GM19193 (cell line): ENCODE results near the gene WNT11.

Experiments
- POLR2A ChIP-seq: IDR thresholded peaks from 4 replicates; pipeline ENCODE4 v1.6.1; 2011; ENCODE audit not compliant: insufficient read depth, insufficient read length; ENCODE audit errors: extremely low read depth

Gene WNT11

DNA sequence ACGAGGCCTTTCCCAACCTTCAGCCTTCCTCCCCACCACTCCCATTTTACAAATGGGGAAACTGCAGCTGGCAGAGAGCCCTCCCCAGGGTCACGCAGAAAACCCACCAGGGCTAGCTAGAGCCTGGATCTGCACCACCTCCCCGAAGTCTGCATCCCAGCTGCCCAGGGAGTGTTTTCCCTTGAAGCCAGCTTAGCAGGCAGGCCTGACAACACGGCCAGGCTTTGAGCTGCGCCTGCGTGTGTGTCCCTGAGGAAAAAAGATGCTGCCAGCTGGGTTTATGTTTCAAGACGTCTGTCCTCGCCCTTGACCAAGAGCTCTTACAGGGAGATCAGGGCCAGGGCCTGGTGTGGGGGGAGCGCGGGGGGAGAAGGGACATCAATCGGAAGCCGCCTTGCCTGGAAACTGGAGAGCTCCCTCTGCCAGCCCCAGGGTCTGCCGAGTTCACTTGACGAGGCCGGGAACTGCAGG lies 20.3 kb downstream of the WNT11 start:
- no peak for TF ChIP-seq POLR2A

DNA sequence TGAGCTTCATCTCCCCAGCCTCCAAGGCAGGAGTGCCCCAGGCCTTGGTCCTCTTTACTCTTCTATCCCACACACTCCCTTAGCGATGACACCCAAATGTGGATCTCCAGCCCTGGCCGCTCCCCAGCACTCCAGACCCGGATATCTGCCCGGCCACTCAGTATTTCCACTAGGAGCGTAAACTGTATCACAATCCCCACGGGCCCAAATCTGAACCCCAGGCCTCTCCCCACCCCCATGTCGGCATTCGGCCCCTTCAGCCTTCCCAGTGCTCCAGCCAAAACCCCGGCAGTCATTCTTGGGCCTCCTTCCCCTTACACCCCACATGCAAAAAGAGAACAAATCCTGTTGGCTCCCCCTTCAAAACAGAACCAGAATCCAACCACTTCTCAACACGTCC lies 20.8 kb downstream of the WNT11 start:
- no peak for TF ChIP-seq POLR2A

DNA sequence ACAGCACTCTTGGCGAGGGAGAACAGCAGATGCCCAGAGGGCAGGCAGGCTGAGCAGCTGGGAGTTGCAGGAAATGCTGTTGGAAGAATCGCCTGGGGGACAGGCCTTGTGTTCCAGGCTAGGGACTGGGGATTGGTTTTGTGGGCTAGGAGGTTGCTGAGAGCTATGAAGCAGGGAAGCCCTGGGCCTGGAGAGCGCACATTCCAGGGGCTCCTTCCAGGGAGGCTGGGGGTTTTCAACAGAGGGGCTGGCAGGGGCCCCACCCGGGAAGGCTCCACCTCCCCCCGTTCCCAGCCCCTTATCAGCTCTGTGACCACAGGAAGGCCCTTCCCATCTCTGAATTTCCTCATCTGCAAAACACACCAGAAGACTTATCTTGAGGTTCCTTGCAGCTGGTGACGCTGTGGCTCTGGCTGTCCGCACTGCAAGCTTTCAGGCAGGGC lies 21.7 kb downstream of the WNT11 start:
- no peak for TF ChIP-seq POLR2A

DNA sequence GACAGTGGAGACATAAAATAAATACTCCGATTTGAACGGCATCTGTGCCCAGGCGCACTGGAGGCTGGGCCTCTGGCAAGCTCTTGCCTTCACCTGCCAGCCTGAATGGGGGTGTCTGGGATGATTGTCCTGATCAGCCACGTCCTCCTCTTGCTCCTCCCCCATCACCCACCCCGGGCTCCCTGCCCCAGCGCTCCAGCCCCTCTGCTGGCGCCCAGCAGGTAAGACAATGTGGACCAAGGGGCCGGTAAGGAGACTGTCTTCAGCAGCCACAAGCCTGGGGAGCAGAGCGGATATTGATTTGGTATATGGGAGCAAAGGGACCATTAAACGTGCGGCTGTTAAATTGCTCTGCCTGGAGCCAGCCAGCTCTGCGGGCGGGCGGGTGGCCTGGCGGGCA lies 24.9 kb downstream of the WNT11 start:
- no peak for TF ChIP-seq POLR2A

DNA sequence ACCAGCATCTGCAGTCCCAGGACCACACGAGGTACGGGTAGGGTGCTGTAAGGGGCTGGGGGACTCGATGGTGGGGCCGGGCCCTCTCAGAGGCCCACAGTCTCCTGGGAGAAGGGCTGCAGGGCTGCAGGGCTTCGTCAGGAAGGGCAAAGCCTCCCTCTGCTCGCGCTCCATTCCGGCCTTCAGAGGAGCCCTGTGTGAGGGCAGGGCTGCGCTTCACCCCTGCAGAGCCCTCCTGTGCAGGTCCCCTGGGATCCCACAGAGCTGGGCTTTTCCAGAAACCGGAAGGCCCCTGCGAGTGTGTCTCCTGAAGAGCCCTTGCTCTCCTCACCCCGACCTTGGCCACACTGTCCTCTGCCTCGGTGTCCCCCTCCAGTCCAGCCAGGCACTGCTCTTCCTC lies 27.2 kb downstream of the WNT11 start:
- TF ChIP-seq POLR2A, result no peak

DNA sequence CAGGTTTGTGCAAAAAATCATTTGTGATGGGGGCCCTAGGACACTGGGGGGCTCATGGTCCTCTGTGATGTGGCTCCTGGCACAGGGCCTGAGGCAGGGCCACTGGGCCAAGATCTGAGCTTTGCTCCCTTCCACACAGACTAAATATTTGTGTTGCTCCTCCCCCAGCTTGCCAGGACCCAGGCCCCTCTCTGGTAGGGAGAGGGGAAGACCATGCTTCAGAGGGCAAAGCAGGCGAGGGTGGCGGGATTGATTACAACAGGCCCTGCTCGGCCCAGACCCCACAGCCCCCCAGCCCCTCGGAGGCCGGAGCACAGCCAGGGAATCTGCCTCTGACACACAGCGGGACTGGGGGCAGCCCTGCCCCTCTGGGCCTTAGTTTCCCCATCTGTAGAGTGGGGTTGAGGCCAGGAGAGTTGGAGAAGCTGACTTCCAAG lies 29.0 kb downstream of the WNT11 start:
- no peak for TF ChIP-seq POLR2A

DNA sequence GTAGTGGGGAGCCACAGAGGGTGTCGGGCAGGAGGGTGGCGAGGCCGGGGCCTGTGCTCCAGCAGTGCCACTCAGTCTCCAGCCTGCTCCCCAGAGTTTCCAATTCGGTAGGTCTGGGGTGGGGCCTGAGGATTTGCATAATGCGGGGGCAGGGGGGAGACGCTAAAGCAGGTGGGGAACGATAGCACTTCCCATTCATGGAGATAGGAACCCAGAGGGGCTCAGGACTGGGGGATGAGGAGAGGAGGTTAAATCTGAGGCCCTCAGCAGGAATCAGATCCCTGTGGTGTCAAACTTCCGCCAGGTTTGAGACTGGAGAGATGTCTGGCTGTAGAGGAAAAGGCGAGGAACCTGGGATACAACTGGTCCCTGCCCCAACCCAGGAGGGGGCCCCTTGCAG lies 29.8 kb downstream of the WNT11 start:
- no peak for TF ChIP-seq POLR2A

DNA sequence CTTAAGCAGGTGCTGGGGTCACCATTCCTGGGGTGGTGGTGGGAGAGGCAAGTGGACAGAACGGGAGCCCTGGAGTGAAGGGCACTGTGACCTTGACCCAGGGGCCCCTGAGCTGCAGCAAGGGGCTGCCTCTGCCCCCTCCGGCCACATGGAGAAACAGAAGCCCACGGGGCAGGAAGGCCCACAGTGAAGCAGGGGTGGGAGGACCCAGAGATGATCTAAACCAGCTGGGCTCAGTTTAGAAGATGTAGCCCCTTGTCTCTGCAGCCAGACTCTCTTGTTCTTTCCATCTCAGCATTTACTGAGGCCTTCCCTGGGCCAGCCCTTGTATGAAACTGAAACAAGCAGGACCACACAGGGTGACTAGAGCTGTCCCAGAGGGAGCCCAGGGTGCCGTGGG lies 30.5 kb downstream of the WNT11 start:
- no peak for TF ChIP-seq POLR2A

DNA sequence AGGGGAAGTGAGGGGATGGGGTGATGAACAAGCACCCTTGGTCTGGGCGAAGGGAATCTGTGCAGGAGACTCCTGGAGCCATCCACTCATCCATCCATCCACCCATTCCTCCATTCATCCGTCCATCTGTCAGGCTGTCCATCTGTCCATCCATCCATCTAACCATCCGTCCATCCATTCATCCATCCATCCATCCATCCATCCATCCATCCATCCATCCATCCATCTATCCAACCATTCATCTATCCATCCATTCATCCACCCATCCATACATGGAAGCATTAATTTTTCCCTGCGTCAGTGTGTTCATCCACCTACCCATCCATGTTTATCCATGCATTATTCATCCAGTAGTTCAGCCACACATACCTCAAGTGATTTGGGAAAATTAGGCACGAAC lies 32.0 kb downstream of the WNT11 start:
- TF ChIP-seq POLR2A, result no peak

DNA sequence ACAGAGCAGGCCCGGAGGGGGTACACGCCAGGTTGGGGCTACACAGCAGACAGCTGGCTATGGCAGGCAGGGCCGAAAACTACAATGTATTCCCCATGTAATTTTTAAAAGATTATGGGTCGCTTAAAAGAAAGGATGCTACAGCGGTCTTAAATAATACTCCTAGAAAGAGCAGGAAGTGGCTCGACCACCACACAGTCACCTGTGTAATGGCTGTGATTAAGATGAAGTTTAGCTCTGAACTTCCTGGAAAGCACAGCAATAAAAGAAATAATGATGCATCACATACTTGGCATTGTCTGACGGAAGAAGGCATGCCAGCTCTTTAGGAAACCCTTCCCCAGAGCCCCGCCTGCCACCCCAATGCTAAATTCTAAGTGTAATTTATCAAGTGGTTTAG lies 32.6 kb downstream of the WNT11 start:
- TF ChIP-seq POLR2A, result no peak

DNA sequence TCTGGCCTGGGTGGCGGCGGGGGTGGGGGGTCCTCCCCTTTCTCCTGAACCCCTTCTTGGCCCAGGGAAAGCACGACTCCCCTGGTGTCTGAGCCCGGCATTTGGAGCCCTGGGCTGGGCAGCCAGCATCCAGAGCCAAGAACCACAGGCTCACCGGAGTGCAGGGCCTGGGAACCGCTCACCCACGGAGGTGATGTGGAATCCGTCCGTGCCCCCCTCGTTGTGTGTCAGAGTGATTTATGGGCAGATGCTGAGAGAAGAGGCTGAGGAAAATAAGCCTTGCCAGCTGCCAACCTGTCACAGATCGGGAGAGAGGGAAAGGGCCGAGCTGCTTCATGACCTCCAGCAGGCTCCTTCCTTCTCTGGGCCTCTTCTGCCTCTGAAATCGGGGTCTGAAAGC lies 33.7 kb downstream of the WNT11 start:
- no peak for TF ChIP-seq POLR2A

DNA sequence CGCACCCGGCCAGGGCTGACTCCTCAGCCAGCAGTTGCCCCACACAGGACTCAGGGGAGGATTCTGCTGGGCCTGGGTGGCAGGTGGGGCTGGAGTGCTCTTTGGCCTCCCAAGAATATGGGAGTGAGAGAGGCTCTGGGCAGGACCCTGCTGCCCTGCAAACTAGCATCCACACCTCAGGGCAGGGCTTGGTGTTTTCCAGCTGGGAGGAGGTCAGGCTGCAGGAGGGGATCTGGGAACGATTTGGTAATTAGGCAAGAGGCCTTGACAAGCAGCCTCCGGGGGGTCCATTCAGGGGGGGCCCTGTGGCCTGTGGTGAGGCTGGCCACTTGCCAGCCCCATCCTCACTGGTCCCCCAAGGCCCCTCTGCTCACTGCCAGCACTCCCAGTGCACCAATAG lies 35.8 kb downstream of the WNT11 start:
- no peak for TF ChIP-seq POLR2A

DNA sequence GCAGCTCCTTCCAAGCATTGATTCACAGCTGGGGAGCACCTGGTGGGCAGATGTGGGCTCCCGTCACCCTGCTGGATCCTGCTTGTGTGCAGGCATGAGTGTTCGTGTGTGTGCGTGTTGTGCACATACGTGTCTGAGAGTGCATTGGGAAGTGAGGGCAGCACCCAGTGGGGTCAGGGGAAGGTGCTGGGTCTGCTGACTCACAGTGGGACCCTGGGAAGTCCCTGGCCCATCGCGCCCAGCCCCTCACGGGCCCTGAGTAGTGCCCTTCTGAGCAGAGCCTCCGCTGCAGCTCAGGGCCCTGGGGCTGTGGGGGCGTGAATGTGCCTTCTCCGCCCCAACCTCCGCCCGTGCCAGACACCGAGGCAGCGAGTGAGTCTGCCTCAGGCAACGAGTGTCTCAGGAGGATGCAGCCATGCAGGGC lies 36.8 kb downstream of the WNT11 start:
- TF ChIP-seq POLR2A, result no peak

DNA sequence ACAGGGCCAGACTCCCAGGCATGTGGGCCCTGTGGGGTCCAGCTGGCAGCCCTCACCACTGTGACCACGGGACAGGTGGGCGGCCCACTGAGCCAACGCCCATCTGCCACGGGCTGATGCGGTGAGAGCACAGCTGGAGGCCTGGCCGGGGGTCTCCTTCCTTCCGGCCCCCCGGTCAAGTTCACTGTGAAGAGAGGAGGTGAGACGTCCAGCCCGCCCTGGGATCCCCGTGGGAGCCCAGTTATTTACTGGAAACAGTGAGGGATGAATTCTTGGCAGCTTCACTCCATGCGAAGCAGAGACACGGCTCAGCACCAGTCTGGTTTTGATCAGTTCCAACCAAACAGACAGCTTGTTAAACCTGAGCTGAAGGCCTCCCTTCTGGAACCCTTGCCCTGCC lies 38.7 kb downstream of the WNT11 start:
- no peak for TF ChIP-seq POLR2A

DNA sequence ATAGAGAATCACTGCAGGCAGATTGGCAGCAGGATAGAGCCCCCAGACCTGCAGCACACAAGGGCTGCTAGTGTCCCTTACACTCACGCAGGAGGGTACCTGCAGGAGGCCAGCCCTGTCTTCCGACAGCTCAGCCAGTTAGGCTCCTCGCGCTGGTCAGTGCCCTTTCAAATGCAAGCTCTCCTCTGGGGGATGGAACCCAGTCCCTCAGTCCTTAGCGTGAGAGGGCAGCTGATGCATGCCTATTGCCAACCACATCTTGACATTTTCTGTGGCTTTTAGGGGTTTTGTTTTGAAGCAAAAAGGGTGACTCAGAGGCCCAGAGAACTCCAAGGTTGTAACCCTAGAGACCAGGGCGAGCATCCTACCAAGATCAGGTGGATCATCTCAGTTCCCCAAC lies 40.0 kb downstream of the WNT11 start:
- TF ChIP-seq POLR2A, result no peak

DNA sequence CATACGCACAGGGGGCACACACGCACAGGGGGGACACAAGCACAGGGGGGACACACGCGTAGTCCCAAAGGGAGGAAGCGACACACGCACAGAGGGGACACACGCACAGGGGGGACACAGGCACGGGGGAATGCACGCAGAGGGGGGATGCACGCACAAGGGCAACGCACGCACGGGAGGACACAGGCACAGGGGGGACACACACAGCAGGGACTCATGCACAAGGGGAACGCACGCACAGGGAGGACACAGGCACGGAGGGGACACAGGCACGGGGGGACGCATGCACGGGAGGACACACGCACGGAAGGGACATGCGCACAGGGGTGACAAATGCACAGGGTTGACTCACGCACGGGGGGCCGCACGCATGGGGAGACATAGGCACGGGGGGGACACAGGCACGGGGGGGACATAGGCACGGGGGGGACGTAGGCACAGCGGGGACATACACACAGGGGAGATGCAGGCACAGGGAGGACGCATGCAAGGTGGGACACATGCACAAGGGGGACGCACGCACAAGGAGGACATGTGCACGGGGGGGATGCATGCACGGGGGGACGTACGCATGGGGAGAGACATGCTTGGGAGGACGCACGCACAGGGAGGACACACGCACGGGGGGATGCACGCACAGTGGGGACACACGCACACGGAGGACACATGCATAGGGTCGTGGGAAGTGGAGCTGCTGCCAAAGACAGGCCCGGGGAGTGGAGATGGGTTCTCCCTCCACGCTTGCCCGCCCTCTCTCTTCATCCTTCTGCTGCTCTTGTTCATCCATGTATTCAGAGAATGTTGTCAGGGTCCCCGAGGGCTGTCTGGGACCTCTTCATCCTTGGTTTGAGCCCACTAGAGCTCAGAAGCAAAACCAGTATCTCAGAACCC lies 41.2 kb downstream of the WNT11 start:
- no peak for TF ChIP-seq POLR2A
